CD14-positive monocyte (primary cell): ENCODE measurements around the gene ADTRP. TPM values are rescaled to one million over a fixed set of nuclear protein-coding genes. Genes with fewer than 3 reads are reported as not detected.

Source experiments
- DNase-seq, 3 donors: peaks; one replicate each; pipeline ENCODE4 v3.0.0-alpha.2; 2011 to 2022
- H2AFZ ChIP-seq: 2 replicates; pipeline ENCODE4 v1.6.0; 2012; ENCODE audit warnings: mild to moderate bottlenecking, low read depth, low read length, inconsistent platforms; ENCODE audit not compliant: insufficient read depth, poor library complexity, severe bottlenecking
- H3K27ac ChIP-seq, 2 donors: 1 replicate in 1 of 2; 2 replicates in 1 of 2; pipeline ENCODE4 v1.5.1; 2012 to 2013; ENCODE audit warnings: low read length in 2 of 2, control low read depth in 1 of 2, inconsistent platforms in 1 of 2, low read depth in 1 of 2, mild to moderate bottlenecking in 1 of 2
- H3K27me3 ChIP-seq, 2 donors: one replicate each; pipeline versions ENCODE4 v1.6.0 to v1.6.1; 2011 to 2013; ENCODE audit warnings: low read length in 2 of 2; ENCODE audit not compliant: control insufficient read depth in 2 of 2, insufficient read depth in 2 of 2
- H3K36me3 ChIP-seq, 2 donors: replicated peaks in 1 of 2; 1 replicate in 1 of 2; 2 replicates in 1 of 2; pipeline versions ENCODE4 v1.5.1 to v1.6.1; 2012 to 2013; ENCODE audit warnings: low read length in 2 of 2, control low read depth in 1 of 2, inconsistent platforms in 1 of 2, mild to moderate bottlenecking in 1 of 2; ENCODE audit not compliant: insufficient read depth in 2 of 2, control insufficient read depth in 1 of 2
- H3K4me1 ChIP-seq, 2 donors: 1 replicate in 1 of 2; 2 replicates in 1 of 2; pipeline versions ENCODE4 v1.5.1 to v1.6.1; 2012 to 2013; ENCODE audit warnings: low read length in 2 of 2, control low read depth in 1 of 2, inconsistent platforms in 1 of 2, mild to moderate bottlenecking in 1 of 2, moderate library complexity in 1 of 2; ENCODE audit not compliant: insufficient read depth in 2 of 2, control insufficient read depth in 1 of 2
- H3K4me2 ChIP-seq: replicated peaks from 2 replicates; pipeline ENCODE3; 2012; ENCODE audit warnings: low read length, moderate library complexity, mild to moderate bottlenecking; ENCODE audit not compliant: poor library complexity, severe bottlenecking; ENCODE audit errors: extremely low read depth
- H3K4me3 ChIP-seq, 3 experiments: fragments of 200-600 bp in 1 of 3; sonication (generic) in 1 of 3; replicated peaks in 1 of 3; 1 replicate in 2 of 3; 2 replicates in 1 of 3; pipeline ENCODE4 v1.5.1; 2011 to 2013; ENCODE audit warnings: low read length in 3 of 3, mild to moderate bottlenecking in 3 of 3, control low read depth in 2 of 3, low read depth in 2 of 3, inconsistent platforms in 1 of 3, moderate library complexity in 1 of 3
- H3K79me2 ChIP-seq: 2 replicates; pipeline ENCODE4 v1.6.0; 2012; ENCODE audit warnings: mild to moderate bottlenecking, control low read depth, inconsistent platforms, low read length, moderate library complexity; ENCODE audit not compliant: insufficient read depth
- H3K9ac ChIP-seq: 2 replicates; pipeline ENCODE4 v1.6.0; 2017; ENCODE audit warnings: low read length, mild to moderate bottlenecking; ENCODE audit not compliant: insufficient read depth, poor library complexity, severe bottlenecking
- H3K9me3 ChIP-seq, 2 donors: replicated peaks in 1 of 2; 1 replicate in 1 of 2; 2 replicates in 1 of 2; pipeline versions ENCODE4 v1.5.1 to v1.6.1; 2012 to 2013; ENCODE audit warnings: low read length in 2 of 2, control low read depth in 1 of 2; ENCODE audit not compliant: control insufficient read depth in 1 of 2, insufficient read depth in 1 of 2
- H4K20me1 ChIP-seq: 2 replicates; pipeline ENCODE4 v1.6.0; 2012; ENCODE audit warnings: mild to moderate bottlenecking, low read length, control low read depth, moderate library complexity; ENCODE audit not compliant: insufficient read depth
- H3K27ac Mint-ChIP-seq, 7 donors: one replicate each; pipeline ENCODE4 v1.8.0; 2020; ENCODE audit warnings: mild to moderate bottlenecking in 7 of 7, mixed read lengths in 7 of 7, moderate library complexity in 6 of 7, inconsistent platforms in 2 of 7
- H3K27me3 Mint-ChIP-seq, 3 donors: one replicate each; pipeline ENCODE4 v1.8.0; 2021 to 2022; ENCODE audit warnings: low read depth in 3 of 3, mild to moderate bottlenecking in 3 of 3, mixed read lengths in 3 of 3, moderate library complexity in 3 of 3, inconsistent platforms in 1 of 3
- H3K36me3 Mint-ChIP-seq, 2 donors: one replicate each; pipeline ENCODE4 v1.8.0; 2020; ENCODE audit warnings: mixed read lengths in 2 of 2, inconsistent platforms in 1 of 2, mild to moderate bottlenecking in 1 of 2
- H3K4me1 Mint-ChIP-seq: one replicate; pipeline ENCODE4 v1.8.0; 2020; ENCODE audit warnings: mild to moderate bottlenecking, mixed read lengths
- H3K4me3 Mint-ChIP-seq, 2 donors: one replicate each; pipeline ENCODE4 v1.8.0; 2020; ENCODE audit warnings: mild to moderate bottlenecking in 2 of 2, mixed read lengths in 2 of 2, moderate library complexity in 1 of 2
- H3K9me3 Mint-ChIP-seq, 7 donors: one replicate each; pipeline ENCODE4 v1.8.0; 2020 to 2022; ENCODE audit warnings: mixed read lengths in 7 of 7, mild to moderate bottlenecking in 6 of 7, moderate library complexity in 6 of 7, inconsistent platforms in 2 of 7
- WGBS: methylation state at CpG from one replicate; pipeline ENCODE4 v1.1.5; 2013; ENCODE audit warnings: missing lambda C conversion rate; ENCODE audit not compliant: insufficient coverage; 5-methylcytosine and 5-hydroxymethylcytosine counted together
- intact Hi-C, 2 donors: fragments of 100-400 bp; cut with micrococcal nuclease; formaldehyde crosslinking; loops; one replicate each; pipeline versions ENCODE4 v1.15.0 to v1.15.1; 2023
- polyA plus RNA-seq, 3 donors: library from polyadenylated mRNA; depleted of rRNA in 1 of 3; unstranded in 2 of 3; stranded (reverse) in 1 of 3; fragments of 300-500 nt in 2 of 3; fragments of >200 nt in 1 of 3; fragmentation: Illumina TruSeq in 2 of 3; gene quantifications; 1 replicate in 2 of 3; 2 replicates in 1 of 3; pipeline ENCODE4 v1.2.3, GENCODE V29; 2012 to 2021
- TF ChIP-seq, protein P1 (sequence below): fragments of 200-600 bp; IDR thresholded peaks from one replicate; pipeline ENCODE4 v1.8.0; 2022; ENCODE audit warnings: antibody characterized with exemption, mild to moderate bottlenecking

ADTRP gene
- polyA plus RNA-seq, 3 donors, result 0.04 to 0.20 TPM; not detected in 1

DNA sequence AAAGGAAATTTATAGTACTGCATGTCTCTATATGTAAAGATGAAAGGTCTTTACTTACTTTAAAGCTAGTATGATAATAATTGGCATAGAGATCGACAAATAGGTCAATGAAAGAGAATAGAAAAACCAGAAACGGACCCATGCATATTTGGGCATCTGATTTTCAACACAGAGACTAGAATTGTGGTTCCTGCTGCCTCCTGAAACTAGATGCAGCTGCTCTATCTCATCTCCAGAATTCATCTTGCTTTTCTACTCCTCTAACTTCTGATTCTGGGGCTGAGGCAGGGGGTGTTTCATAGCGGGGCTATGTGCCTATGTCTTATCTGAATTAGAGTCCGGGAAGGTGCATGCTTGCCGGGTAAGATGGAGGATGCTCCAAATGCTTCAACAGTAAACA lies 105.9 kb downstream of the ADTRP start:
- no peaks in the 10 kb centered on the region for H3K4me1 Mint-ChIP-seq
- intact Hi-C loops, result no loop called here
- H3K27me3 Mint-ChIP-seq, result no peaks in the 10 kb centered on the region
- Histone ChIP-seq H3K4me2 (no peak overlapping the region), H4K20me1 (no peaks in the 10 kb centered on the region), H3K9me3 (no peaks in the 10 kb centered on the region), H3K9ac (no peak overlapping the region), H3K36me3 (no peaks in the 10 kb centered on the region), H3K4me1 (no peaks in the 10 kb centered on the region), H2AFZ (no peak overlapping the region), H3K27me3 (peaks cover 0 to 2% of the 10 kb centered on the region in 2 donors), H3K27ac (no peak overlapping the region), H3K79me2 (no peaks in the 10 kb centered on the region), H3K4me3 (no peak overlapping the region)
- H3K9me3 Mint-ChIP-seq, result peaks cover 0 to 11% (median 3%) of the 10 kb centered on the region in 7 donors
- TF ChIP-seq, protein P1, sequence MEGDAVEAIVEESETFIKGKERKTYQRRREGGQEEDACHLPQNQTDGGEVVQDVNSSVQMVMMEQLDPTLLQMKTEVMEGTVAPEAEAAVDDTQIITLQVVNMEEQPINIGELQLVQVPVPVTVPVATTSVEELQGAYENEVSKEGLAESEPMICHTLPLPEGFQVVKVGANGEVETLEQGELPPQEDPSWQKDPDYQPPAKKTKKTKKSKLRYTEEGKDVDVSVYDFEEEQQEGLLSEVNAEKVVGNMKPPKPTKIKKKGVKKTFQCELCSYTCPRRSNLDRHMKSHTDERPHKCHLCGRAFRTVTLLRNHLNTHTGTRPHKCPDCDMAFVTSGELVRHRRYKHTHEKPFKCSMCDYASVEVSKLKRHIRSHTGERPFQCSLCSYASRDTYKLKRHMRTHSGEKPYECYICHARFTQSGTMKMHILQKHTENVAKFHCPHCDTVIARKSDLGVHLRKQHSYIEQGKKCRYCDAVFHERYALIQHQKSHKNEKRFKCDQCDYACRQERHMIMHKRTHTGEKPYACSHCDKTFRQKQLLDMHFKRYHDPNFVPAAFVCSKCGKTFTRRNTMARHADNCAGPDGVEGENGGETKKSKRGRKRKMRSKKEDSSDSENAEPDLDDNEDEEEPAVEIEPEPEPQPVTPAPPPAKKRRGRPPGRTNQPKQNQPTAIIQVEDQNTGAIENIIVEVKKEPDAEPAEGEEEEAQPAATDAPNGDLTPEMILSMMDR, result no peak
- no peaks in the 10 kb centered on the region for H3K36me3 Mint-ChIP-seq
- H3K27ac Mint-ChIP-seq, result no peak overlapping the region
- no CpG with 5 or more reads among the region's 5 CpGs for WGBS
- DNase-seq, result no peak
- no peak overlapping the region for H3K4me3 Mint-ChIP-seq

- TF ChIP-seq, protein P1, result no peak
- Mint-ChIP-seq H3K27ac (no peak overlapping the region), H3K4me3 (no peak overlapping the region)
Measured at GRCh38 chr6:11672256-11672655, 106.3 kb downstream of the ADTRP start.

More at GRCh38 chr6:11672256-11672655, 106.3 kb downstream of the ADTRP start:
- Histone ChIP-seq H3K9ac (no peak overlapping the region), H4K20me1 (no peaks in the 10 kb centered on the region), H3K27me3 (peaks cover 0 to 2% of the 10 kb centered on the region in 2 donors), H3K4me1 (no peaks in the 10 kb centered on the region), H3K9me3 (no peaks in the 10 kb centered on the region), H3K27ac (no peak overlapping the region), H3K4me3 (no peak overlapping the region), H3K4me2 (no peak overlapping the region), H3K36me3 (no peaks in the 10 kb centered on the region), H2AFZ (no peak overlapping the region), H3K79me2 (no peaks in the 10 kb centered on the region)
- Mint-ChIP-seq H3K9me3 (peaks cover 0 to 11% (median 3%) of the 10 kb centered on the region in 7 donors), H3K4me1 (no peaks in the 10 kb centered on the region), H3K36me3 (no peaks in the 10 kb centered on the region), H3K27me3 (no peaks in the 10 kb centered on the region)
- DNase-seq, result no peak
- intact Hi-C loops, result no loop called here
